HepG2 (cell line): ENCODE data around the gene SMYD1. TPM values are rescaled to one million over a fixed set of nuclear protein-coding genes. Genes with fewer than 3 reads are reported as not detected.
A peak's percentile ranks its signal among the peaks of the same experiment; 100 is the strongest.

ENCODE experiments used
- CAMTA2 ChIP-seq: sonication (generic); formaldehyde crosslinking; IDR thresholded peaks from 2 replicates; pipeline ENCODE4 v1.4.0; 2020; ENCODE audit warnings: mild to moderate bottlenecking, missing genetic modification reagents, borderline replicate concordance
- HCFC1 ChIP-seq: fragments of 150-350 bp; IDR thresholded peaks from 2 replicates; pipeline ENCODE4 v1.6.1; 2014; ENCODE audit warnings: low read depth, low read length
- HMG20A ChIP-seq: IDR thresholded peaks from 2 replicates; pipeline ENCODE4 v1.6.1; 2016; ENCODE audit warnings: borderline replicate concordance
- JUNB ChIP-seq: sonication (generic); formaldehyde crosslinking; IDR thresholded peaks from 2 replicates; pipeline ENCODE4 v1.8.0; 2022; ENCODE audit warnings: missing genetic modification reagents, mild to moderate bottlenecking, borderline replicate concordance
- KMT2B ChIP-seq: IDR thresholded peaks from 2 replicates; pipeline ENCODE4 v1.6.1; 2016; ENCODE audit warnings: missing genetic modification reagents, missing compliant biosample characterization
- NFE2 ChIP-seq: sonication (generic); formaldehyde crosslinking; IDR thresholded peaks from 2 replicates; pipeline ENCODE4 v1.4.0; 2020; ENCODE audit warnings: missing genetic modification reagents
- PLSCR1 ChIP-seq: sonication (generic); formaldehyde crosslinking; IDR thresholded peaks from 2 replicates; pipeline ENCODE4 v1.5.0; 2020; ENCODE audit warnings: missing genetic modification reagents, mild to moderate bottlenecking, borderline replicate concordance
- RBAK ChIP-seq: sonication (generic); formaldehyde crosslinking; IDR thresholded peaks from 2 replicates; pipeline ENCODE4 v1.5.1; 2020; ENCODE audit warnings: mild to moderate bottlenecking, missing genetic modification reagents
- SNAI1 ChIP-seq: sonication (generic); formaldehyde crosslinking; IDR thresholded peaks from 2 replicates; pipeline ENCODE4 v1.5.0; 2020; ENCODE audit warnings: mild to moderate bottlenecking, missing genetic modification reagents, borderline replicate concordance
- ZBTB33 ChIP-seq: sonication (generic); formaldehyde crosslinking; IDR thresholded peaks from 2 replicates; pipeline ENCODE4 v1.4.0; 2020; ENCODE audit warnings: missing genetic modification reagents
- ZBTB37 ChIP-seq: sonication (generic); formaldehyde crosslinking; IDR thresholded peaks from 2 replicates; pipeline ENCODE4 v1.4.0; 2020; ENCODE audit warnings: mild to moderate bottlenecking, missing genetic modification reagents
- ZNF235 ChIP-seq: sonication (generic); formaldehyde crosslinking; IDR thresholded peaks from 2 replicates; pipeline ENCODE4 v1.8.1; 2023; ENCODE audit warnings: mild to moderate bottlenecking, missing genetic modification reagents, borderline replicate concordance
- ZNF296 ChIP-seq: sonication (generic); formaldehyde crosslinking; conservative IDR thresholded peaks from 2 replicates; pipeline ENCODE4 v1.5.0; 2020; ENCODE audit warnings: mild to moderate bottlenecking, missing genetic modification reagents
- ZNF431 ChIP-seq: sonication (generic); formaldehyde crosslinking; IDR thresholded peaks from 2 replicates; pipeline ENCODE4 v1.9.0; 2022; ENCODE audit warnings: missing genetic modification reagents, low read depth, mild to moderate bottlenecking, borderline replicate concordance
- ZNF652 ChIP-seq: IDR thresholded peaks from 2 replicates; pipeline ENCODE4 v1.6.1; 2016; ENCODE audit warnings: low read depth, borderline replicate concordance
- ZNF747 ChIP-seq: sonication (generic); formaldehyde crosslinking; IDR thresholded peaks from 2 replicates; pipeline ENCODE4 v1.8.1; 2023; ENCODE audit warnings: missing genetic modification reagents, mild to moderate bottlenecking, borderline replicate concordance
- ZSCAN31 ChIP-seq: sonication (generic); formaldehyde crosslinking; IDR thresholded peaks from 2 replicates; pipeline ENCODE4 v1.5.0; 2020; ENCODE audit warnings: low read depth, mild to moderate bottlenecking, missing genetic modification reagents
- polyA plus RNA-seq, 8 experiments: library from polyadenylated mRNA; depleted of rRNA in 3 of 8; stranded (reverse) in 7 of 8; unstranded in 1 of 8; fragments of >200 nt; fragmentation: Illumina TruSeq in 4 of 8; extraction: Trizol in 4 of 8; gene quantifications; 2 replicates each; pipeline versions ENCODE4 v1.2.1 to v1.2.3, GENCODE V29; 2011 to 2016; ENCODE audit warnings: low read depth in 4 of 8, missing spikeins in 1 of 8, mixed read lengths in 1 of 8; ENCODE audit not compliant: insufficient read depth in 1 of 8
- total RNA-seq, 5 experiments: library from RNA; depleted of rRNA; stranded (reverse); fragments of >200 nt; fragmentation: Illumina TruSeq; extraction: Trizol; gene quantifications; 2 replicates each; pipeline ENCODE4 v1.2.3, GENCODE V29; 2016; ENCODE audit warnings: low read depth in 1 of 5
- TF ChIP-seq, protein P1 (sequence below): sonication (generic); formaldehyde crosslinking; IDR thresholded peaks from 2 replicates; pipeline ENCODE4; 2020; ENCODE audit warnings: missing genetic modification reagents, mild to moderate bottlenecking, borderline replicate concordance
- TF ChIP-seq, protein P2 (sequence below): sonication (generic); formaldehyde crosslinking; IDR thresholded peaks from 2 replicates; pipeline ENCODE4 v1.5.1; 2020; ENCODE audit warnings: missing genetic modification reagents, mild to moderate bottlenecking, borderline replicate concordance
- TF ChIP-seq, protein P3 (sequence below): sonication (generic); formaldehyde crosslinking; conservative IDR thresholded peaks from 2 replicates; pipeline ENCODE4 v1.4.0; 2020; ENCODE audit warnings: missing genetic modification reagents

SMYD1 gene
- total and polyA plus RNA-seq, 2 of the 13 experiments (the other 11 are each of a cell fraction or from before 2014, with no cell fraction given), result not detected

- no peak for TF ChIP-seq ZBTB33 (CRISPR knock-in tag)
- TF ChIP-seq, protein P1, sequence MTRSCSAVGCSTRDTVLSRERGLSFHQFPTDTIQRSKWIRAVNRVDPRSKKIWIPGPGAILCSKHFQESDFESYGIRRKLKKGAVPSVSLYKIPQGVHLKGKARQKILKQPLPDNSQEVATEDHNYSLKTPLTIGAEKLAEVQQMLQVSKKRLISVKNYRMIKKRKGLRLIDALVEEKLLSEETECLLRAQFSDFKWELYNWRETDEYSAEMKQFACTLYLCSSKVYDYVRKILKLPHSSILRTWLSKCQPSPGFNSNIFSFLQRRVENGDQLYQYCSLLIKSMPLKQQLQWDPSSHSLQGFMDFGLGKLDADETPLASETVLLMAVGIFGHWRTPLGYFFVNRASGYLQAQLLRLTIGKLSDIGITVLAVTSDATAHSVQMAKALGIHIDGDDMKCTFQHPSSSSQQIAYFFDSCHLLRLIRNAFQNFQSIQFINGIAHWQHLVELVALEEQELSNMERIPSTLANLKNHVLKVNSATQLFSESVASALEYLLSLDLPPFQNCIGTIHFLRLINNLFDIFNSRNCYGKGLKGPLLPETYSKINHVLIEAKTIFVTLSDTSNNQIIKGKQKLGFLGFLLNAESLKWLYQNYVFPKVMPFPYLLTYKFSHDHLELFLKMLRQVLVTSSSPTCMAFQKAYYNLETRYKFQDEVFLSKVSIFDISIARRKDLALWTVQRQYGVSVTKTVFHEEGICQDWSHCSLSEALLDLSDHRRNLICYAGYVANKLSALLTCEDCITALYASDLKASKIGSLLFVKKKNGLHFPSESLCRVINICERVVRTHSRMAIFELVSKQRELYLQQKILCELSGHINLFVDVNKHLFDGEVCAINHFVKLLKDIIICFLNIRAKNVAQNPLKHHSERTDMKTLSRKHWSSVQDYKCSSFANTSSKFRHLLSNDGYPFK (CRISPR knock-in tag), result peak; percentile 72
- no peak; the same call in 1 of the 2 replicates for TF ChIP-seq ZNF296 (CRISPR knock-in tag)
- TF ChIP-seq ZNF652, result no peak
- TF ChIP-seq, protein P2, sequence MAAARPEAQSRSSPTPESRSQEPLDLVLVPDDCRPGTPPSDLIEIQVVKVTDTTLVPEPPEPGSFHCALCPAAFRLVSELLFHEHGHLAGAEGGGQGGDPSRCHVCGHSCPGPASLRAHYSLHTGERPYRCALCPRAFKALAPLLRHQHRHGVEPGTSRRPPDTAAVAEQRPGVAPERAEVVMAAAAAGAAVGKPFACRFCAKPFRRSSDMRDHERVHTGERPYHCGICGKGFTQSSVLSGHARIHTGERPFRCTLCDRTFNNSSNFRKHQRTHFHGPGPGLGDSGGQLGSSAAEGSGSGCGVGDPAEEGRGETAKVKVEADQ, result peak; percentile 97
- no peak for TF ChIP-seq ZBTB37 (CRISPR knock-in tag)
- TF ChIP-seq RBAK (CRISPR knock-in tag), result no peak
- no peak for TF ChIP-seq JUNB (CRISPR knock-in tag)
- no peak; the same call in 1 of the 2 replicates for TF ChIP-seq ZNF431
- no peak for TF ChIP-seq HMG20A (CRISPR knock-in tag)
- peak; percentile 79 for TF ChIP-seq KMT2B (CRISPR knock-in tag)
- no peak for TF ChIP-seq CAMTA2 (CRISPR knock-in tag)
- peak; percentile 92 for TF ChIP-seq ZSCAN31 (CRISPR knock-in tag)
- 0 out of 2 replicates have a peak, but pooled peaks have one; percentile 27 for TF ChIP-seq PLSCR1
- TF ChIP-seq, protein P3, sequence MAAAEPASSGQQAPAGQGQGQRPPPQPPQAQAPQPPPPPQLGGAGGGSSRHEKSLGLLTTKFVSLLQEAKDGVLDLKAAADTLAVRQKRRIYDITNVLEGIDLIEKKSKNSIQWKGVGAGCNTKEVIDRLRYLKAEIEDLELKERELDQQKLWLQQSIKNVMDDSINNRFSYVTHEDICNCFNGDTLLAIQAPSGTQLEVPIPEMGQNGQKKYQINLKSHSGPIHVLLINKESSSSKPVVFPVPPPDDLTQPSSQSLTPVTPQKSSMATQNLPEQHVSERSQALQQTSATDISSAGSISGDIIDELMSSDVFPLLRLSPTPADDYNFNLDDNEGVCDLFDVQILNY, result peak; percentile 42; the same call in 1 of the 2 replicates
- TF ChIP-seq SNAI1 (CRISPR knock-in tag), result no peak
- TF ChIP-seq ZNF235 (CRISPR knock-in tag), result peak; percentile 56; the same call in 1 of the 2 replicates
- TF ChIP-seq HCFC1, result no peak; the same call in 1 of the 2 replicates
- TF ChIP-seq NFE2 (CRISPR knock-in tag), result no peak
- TF ChIP-seq ZNF747 (CRISPR knock-in tag), result peak; percentile 52; the same call in 1 of the 2 replicates
Measured at GRCh38 chr2:88055371-88056128, 12.1 kb upstream of the SMYD1 start, which contains the start of gene KRCC1 (continued).
